IMR-90 (cell line): ENCODE data around the gene KCNK6.

ENCODE experiments used
- CEBPB ChIP-seq: IDR thresholded peaks from 2 replicates; pipeline ENCODE4 v1.6.1; 2012; ENCODE audit warnings: low read depth, low read length, improper control_type of control experiment
- CHD1 ChIP-seq: IDR thresholded peaks from 2 replicates; pipeline ENCODE4 v1.6.1; 2012; ENCODE audit warnings: low read depth, low read length, improper control_type of control experiment
- MAFK ChIP-seq: IDR thresholded peaks from 2 replicates; pipeline ENCODE4 v1.6.1; 2012; ENCODE audit warnings: low read depth, low read length, improper control_type of control experiment
- MXI1 ChIP-seq: IDR thresholded peaks from 2 replicates; pipeline ENCODE4 v1.6.1; 2012; ENCODE audit warnings: low read depth, mild to moderate bottlenecking, low read length, moderate library complexity, borderline replicate concordance
- POLR2A ChIP-seq: IDR thresholded peaks from 2 replicates; pipeline ENCODE4 v1.6.1; 2012; ENCODE audit warnings: mild to moderate bottlenecking, low read depth, low read length
- RAD21 ChIP-seq: IDR thresholded peaks from 2 replicates; pipeline ENCODE4 v1.6.1; 2012; ENCODE audit warnings: low read length, improper control_type of control experiment
- RFX5 ChIP-seq: IDR thresholded peaks from 2 replicates; pipeline ENCODE4 v1.8.0; 2012; ENCODE audit warnings: low read depth, mild to moderate bottlenecking, low read length, moderate library complexity
- TF ChIP-seq, protein P1 (sequence below): conservative IDR thresholded peaks from 2 replicates; pipeline ENCODE4 v1.5.1; 2012; ENCODE audit warnings: mild to moderate bottlenecking, low read depth, low read length, improper control_type of control experiment
- TF ChIP-seq, protein P2 (sequence below): fragments of 150-350 bp; IDR thresholded peaks from 2 replicates; pipeline ENCODE4 v1.6.1; 2017; ENCODE audit warnings: mild to moderate bottlenecking, antibody characterized with exemption, low read length, low read depth
- TF ChIP-seq, protein P3 (sequence below): fragments of 150-350 bp; IDR thresholded peaks from 2 replicates; pipeline ENCODE4 v1.6.1; 2016; ENCODE audit warnings: low read depth, mild to moderate bottlenecking, low read length, moderate library complexity, borderline replicate concordance

DNA sequence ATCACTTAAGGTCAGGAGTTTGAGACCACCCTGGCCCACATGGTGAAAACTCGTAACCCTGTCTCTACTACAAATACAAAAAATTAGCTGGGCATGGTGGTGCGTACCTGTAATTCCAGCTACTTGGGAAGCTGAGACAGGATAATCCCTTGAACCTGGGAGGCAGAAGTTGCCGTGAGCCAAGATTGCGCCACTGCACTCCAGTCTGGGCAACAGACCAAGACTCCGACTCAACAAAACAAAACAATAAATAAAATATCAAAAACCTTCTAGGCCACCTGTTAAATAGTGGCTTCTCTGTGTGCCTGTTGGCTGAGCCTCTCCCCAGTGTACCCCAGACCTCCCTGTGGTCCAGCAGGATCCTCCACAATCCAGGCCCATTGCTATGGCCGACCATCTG, 51.4 kb downstream of the KCNK6 start:
- TF ChIP-seq, protein P1, sequence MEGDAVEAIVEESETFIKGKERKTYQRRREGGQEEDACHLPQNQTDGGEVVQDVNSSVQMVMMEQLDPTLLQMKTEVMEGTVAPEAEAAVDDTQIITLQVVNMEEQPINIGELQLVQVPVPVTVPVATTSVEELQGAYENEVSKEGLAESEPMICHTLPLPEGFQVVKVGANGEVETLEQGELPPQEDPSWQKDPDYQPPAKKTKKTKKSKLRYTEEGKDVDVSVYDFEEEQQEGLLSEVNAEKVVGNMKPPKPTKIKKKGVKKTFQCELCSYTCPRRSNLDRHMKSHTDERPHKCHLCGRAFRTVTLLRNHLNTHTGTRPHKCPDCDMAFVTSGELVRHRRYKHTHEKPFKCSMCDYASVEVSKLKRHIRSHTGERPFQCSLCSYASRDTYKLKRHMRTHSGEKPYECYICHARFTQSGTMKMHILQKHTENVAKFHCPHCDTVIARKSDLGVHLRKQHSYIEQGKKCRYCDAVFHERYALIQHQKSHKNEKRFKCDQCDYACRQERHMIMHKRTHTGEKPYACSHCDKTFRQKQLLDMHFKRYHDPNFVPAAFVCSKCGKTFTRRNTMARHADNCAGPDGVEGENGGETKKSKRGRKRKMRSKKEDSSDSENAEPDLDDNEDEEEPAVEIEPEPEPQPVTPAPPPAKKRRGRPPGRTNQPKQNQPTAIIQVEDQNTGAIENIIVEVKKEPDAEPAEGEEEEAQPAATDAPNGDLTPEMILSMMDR: no peak
- TF ChIP-seq POLR2A (no peak), MXI1 (no peak), RFX5 (no peak), RAD21 (no peak), CHD1 (no peak), MAFK (no peak), CEBPB (peak; percentile 53)
- TF ChIP-seq, protein P2, sequence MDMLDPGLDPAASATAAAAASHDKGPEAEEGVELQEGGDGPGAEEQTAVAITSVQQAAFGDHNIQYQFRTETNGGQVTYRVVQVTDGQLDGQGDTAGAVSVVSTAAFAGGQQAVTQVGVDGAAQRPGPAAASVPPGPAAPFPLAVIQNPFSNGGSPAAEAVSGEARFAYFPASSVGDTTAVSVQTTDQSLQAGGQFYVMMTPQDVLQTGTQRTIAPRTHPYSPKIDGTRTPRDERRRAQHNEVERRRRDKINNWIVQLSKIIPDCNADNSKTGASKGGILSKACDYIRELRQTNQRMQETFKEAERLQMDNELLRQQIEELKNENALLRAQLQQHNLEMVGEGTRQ: no peak
- TF ChIP-seq, protein P3, sequence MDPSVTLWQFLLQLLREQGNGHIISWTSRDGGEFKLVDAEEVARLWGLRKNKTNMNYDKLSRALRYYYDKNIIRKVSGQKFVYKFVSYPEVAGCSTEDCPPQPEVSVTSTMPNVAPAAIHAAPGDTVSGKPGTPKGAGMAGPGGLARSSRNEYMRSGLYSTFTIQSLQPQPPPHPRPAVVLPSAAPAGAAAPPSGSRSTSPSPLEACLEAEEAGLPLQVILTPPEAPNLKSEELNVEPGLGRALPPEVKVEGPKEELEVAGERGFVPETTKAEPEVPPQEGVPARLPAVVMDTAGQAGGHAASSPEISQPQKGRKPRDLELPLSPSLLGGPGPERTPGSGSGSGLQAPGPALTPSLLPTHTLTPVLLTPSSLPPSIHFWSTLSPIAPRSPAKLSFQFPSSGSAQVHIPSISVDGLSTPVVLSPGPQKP: no peak
